Mucosa of descending colon (tissue), 3 donors: ENCODE measurements around the gene MAGEF1. TPM values are rescaled to one million over a fixed set of nuclear protein-coding genes. Genes with fewer than 3 reads are reported as not detected.

Source experiments
- ATAC-seq: fragments of 200-7000 bp; cut with Tn5 transposase; one replicate; pipeline ENCODE4 v1.9.1; 2020; ENCODE audit warnings: mild to moderate bottlenecking, moderate library complexity
- DNase-seq, 3 donors: peaks; one replicate each; pipeline ENCODE4 v3.0.0-alpha.2; 2020
- H3K36me3 ChIP-seq: fragments of 200-600 bp; one replicate; pipeline ENCODE4 v1.8.0; 2021; ENCODE audit warnings: low read depth, mild to moderate bottlenecking
- H3K4me1 ChIP-seq: fragments of 200-600 bp; one replicate; pipeline ENCODE4 v1.8.0; 2021; ENCODE audit warnings: low read depth, mild to moderate bottlenecking
- H3K4me3 ChIP-seq: fragments of 200-600 bp; one replicate; pipeline ENCODE4 v1.8.0; 2021; ENCODE audit warnings: mild to moderate bottlenecking
- H3K9me3 ChIP-seq: fragments of 200-600 bp; one replicate; pipeline ENCODE4 v1.8.0; 2021; ENCODE audit warnings: mild to moderate bottlenecking
- CTCF ChIP-seq: fragments of 200-600 bp; IDR thresholded peaks from one replicate; pipeline ENCODE4 v1.8.0; 2022; ENCODE audit warnings: antibody characterized with exemption, mild to moderate bottlenecking
- intact Hi-C, 2 donors: fragments of 100-400 bp; cut with DNase I in 1 of 2; cut with micrococcal nuclease in 1 of 2; formaldehyde crosslinking; loops; one replicate each; pipeline versions ENCODE4 v1.11.0 to v1.11.1; 2022; cut with DNase I, micrococcal nuclease
- total RNA-seq, 3 donors: library from RNA; stranded (reverse); fragmentation: NEBNext Ultra II Directional in 2 of 3; extraction: Animal tissue kit (Norgen Biotek cat#: 25700) in 2 of 3; gene quantifications; one replicate each; pipeline versions ENCODE4 v1.2.1 to v1.2.4, GENCODE V29; 2021 to 2023
- donor health status: DM: no; HTN: no; CAD: no; lungs with moderate emphysema.
- donor health status: DM: no; HTN: no; CAD: no.
- donor health status: DM: no; HTN: yes; CAD: no.

MAGEF1 gene
- total RNA-seq, 3 donors from 2014 or later, result 17.3 to 30.2 (median 24.4) TPM

- Histone ChIP-seq H3K4me3 (no peak overlapping the region), H3K4me1 (no peaks in the 10 kb centered on the region), H3K9me3 (no peaks in the 10 kb centered on the region), H3K36me3 (no peaks in the 10 kb centered on the region)
- DNase-seq, result no peak
- TF ChIP-seq CTCF, result no peak
- intact Hi-C loops, result no loop called here
- ATAC-seq, result no peak
These were observed 31.4 kb upstream of the MAGEF1 start for GRCh38 chr3:184743248-184743647.

GRCh38 chr3:184742676-184743135 is 30.8 kb upstream of the MAGEF1 start:
- Histone ChIP-seq H3K36me3 (no peaks in the 10 kb centered on the region), H3K4me1 (no peaks in the 10 kb centered on the region), H3K4me3 (no peak overlapping the region), H3K9me3 (no peaks in the 10 kb centered on the region)
- TF ChIP-seq CTCF, result no peak
- ATAC-seq (no peak), DNase-seq (no peak)
- intact Hi-C loops, result no loop called here

- DNase-seq, result no peak
- intact Hi-C loops, result no loop called here
- no peak for ATAC-seq
- no peaks in the 10 kb centered on the region for H3K36me3 ChIP-seq
- no peaks in the 10 kb centered on the region for H3K4me1 ChIP-seq
- H3K9me3 ChIP-seq, result no peaks in the 10 kb centered on the region
- no peak overlapping the region for H3K4me3 ChIP-seq
- TF ChIP-seq CTCF, result no peak
These were observed 30.2 kb upstream of the MAGEF1 start for GRCh38 chr3:184741798-184742675.

GRCh38 chr3:184741259-184741556 is 29.3 kb upstream of the MAGEF1 start:
- Histone ChIP-seq H3K4me1 (no peaks in the 10 kb centered on the region), H3K4me3 (no peak overlapping the region), H3K36me3 (no peaks in the 10 kb centered on the region), H3K9me3 (no peaks in the 10 kb centered on the region)
- DNase-seq (no peak), ATAC-seq (no peak)
- TF ChIP-seq CTCF, result no peak
- intact Hi-C loops, result no loop called here

- no peak for TF ChIP-seq CTCF
- no peak for DNase-seq
- H3K4me1 ChIP-seq, result no peaks in the 10 kb centered on the region
- peak; percentile 32 for ATAC-seq
- intact Hi-C loops, result no loop called here
- no peaks in the 10 kb centered on the region for H3K36me3 ChIP-seq
- H3K9me3 ChIP-seq, result no peaks in the 10 kb centered on the region
- no peak overlapping the region for H3K4me3 ChIP-seq
These were observed 28.8 kb upstream of the MAGEF1 start for GRCh38 chr3:184740509-184741258.
